HG03060 (cell line): ENCODE data around the gene THAP7.

ENCODE experiments used
- ATAC-seq: cut with Tn5 transposase; IDR thresholded peaks from one replicate; pipeline ENCODE4 v1.9.1; 2021; ENCODE audit warnings: low read depth, moderate number of reproducible peaks; ENCODE audit not compliant: unreplicated experiment

Gene THAP7

GRCh38 chr22:21031545-21032036 lies 29.7 kb upstream of the THAP7 start:
- ATAC-seq: no peak

- ATAC-seq: no peak
Observed at GRCh38 chr22:21030621-21031544, 29.0 kb upstream of the THAP7 start.

- ATAC-seq: no peak
Observed at GRCh38 chr22:21030032-21030431, 28.1 kb upstream of the THAP7 start.

- ATAC-seq: no peak
Observed at GRCh38 chr22:21029486-21030025, 27.6 kb upstream of the THAP7 start.

- no peak for ATAC-seq
Observed at GRCh38 chr22:21028277-21029251, 26.6 kb upstream of the THAP7 start.

- no peak for ATAC-seq
Observed at GRCh38 chr22:21026783-21027692, 25.1 kb upstream of the THAP7 start.

GRCh38 chr22:21025763-21026755 lies 24.1 kb upstream of the THAP7 start:
- ATAC-seq: no peak

GRCh38 chr22:21025266-21025665 lies 23.3 kb upstream of the THAP7 start:
- ATAC-seq: no peak

GRCh38 chr22:21022955-21023614 lies 21.2 kb upstream of the THAP7 start:
- ATAC-seq: no peak

GRCh38 chr22:21022507-21022906 lies 20.6 kb upstream of the THAP7 start:
- ATAC-seq: no peak

- ATAC-seq: no peak
Observed at GRCh38 chr22:21020802-21021429, 19.0 kb upstream of the THAP7 start.

- no peak for ATAC-seq
Observed at GRCh38 chr22:21018314-21018713, 16.4 kb upstream of the THAP7 start.

GRCh38 chr22:21016644-21017420 lies 14.9 kb upstream of the THAP7 start:
- ATAC-seq: no peak

- ATAC-seq: no peak
Observed at GRCh38 chr22:21015466-21016006, 13.6 kb upstream of the THAP7 start.

GRCh38 chr22:21014726-21015465 lies 13.0 kb upstream of the THAP7 start, which contains the start of gene P2RX6:
TSS of gene P2RX6 (plus strand) at chr22:21015165. CDS start at chr22:21015175, 10 bp downstream.
- no peak for ATAC-seq
